Lower leg skin (tissue), 4 donors: ENCODE results near the gene ACAP1. TPM values are rescaled to one million over a fixed set of nuclear protein-coding genes. Genes with fewer than 3 reads are reported as not detected.

Experiments
- DNase-seq, 2 donors: peaks; one replicate each; pipeline ENCODE4 v3.0.0-alpha.2; 2019; ENCODE audit warnings: low spot score in 2 of 2
- H3K4me3 ChIP-seq: fragments of 200-600 bp; sonication (generic); 2 replicates; pipeline ENCODE4 v1.5.1; 2017; ENCODE audit warnings: mild to moderate bottlenecking, low read depth; ENCODE audit not compliant: poor library complexity, severe bottlenecking
- CTCF ChIP-seq, 3 donors: fragments of 450-650 bp; IDR thresholded peaks; one replicate each; pipeline ENCODE4 v1.5.1; 2016; ENCODE audit warnings: antibody characterized with exemption in 3 of 3, mild to moderate bottlenecking in 3 of 3, moderate library complexity in 2 of 3
- POLR2A ChIP-seq, 2 donors: fragments of 450-650 bp; IDR thresholded peaks; one replicate each; pipeline ENCODE4 v1.6.1; 2016 to 2017; ENCODE audit warnings: antibody characterized with exemption in 2 of 2, mild to moderate bottlenecking in 1 of 2, moderate library complexity in 1 of 2
- WGBS, 2 donors: methylation state at CpG; one replicate each; pipeline ENCODE4 v1.1.5; 2018; 5-methylcytosine and 5-hydroxymethylcytosine counted together
- intact Hi-C: fragments of 100-400 bp; cut with DNase I; formaldehyde crosslinking; loops from one replicate; pipeline ENCODE4 v1.15.0; 2023; ENCODE audit warnings: low total_unique reads
- total RNA-seq, 4 donors: library from RNA; depleted of rRNA; stranded (reverse); fragments of >200 nt; gene quantifications; one replicate each; pipeline ENCODE4 v1.1.0, GENCODE V29; 2016

ACAP1 gene
- 1 to 10 TPM; 2.9 to 5.6 (median 3.8) TPM for total RNA-seq

- DNase-seq: no peak
- intact Hi-C loops: no loop called here
- TF ChIP-seq CTCF (IDR thresholded peaks at IDR 0.05) (no peak), POLR2A (IDR thresholded peaks at IDR 0.05) (no peak)
- WGBS, 2 donors: 39 to 44% methylated on average over 16 to 17 of the region's 17 CpGs
- no peak within 1 kb of the TSS for H3K4me3 ChIP-seq
Observed at GRCh38 chr17:7336240-7337175, at the start of gene ACAP1. Gene ACAP1, plus strand, starts transcription at chr17:7336529. Its CDS starts 206 bp downstream, at chr17:7336735.

- no peak for TF ChIP-seq CTCF (IDR thresholded peaks at IDR 0.05)
- no peak for TF ChIP-seq POLR2A (IDR thresholded peaks at IDR 0.05)
- no peak for DNase-seq
- H3K4me3 ChIP-seq: no peak overlapping the region
- intact Hi-C loops: no loop called here
- 73 to 84% methylated on average over 14 to 16 of the region's 18 CpGs for WGBS, 2 donors
Observed at GRCh38 chr17:7289256-7290032, 46.9 kb upstream of the ACAP1 start.

GRCh38 chr17:7290166-7290565 lies 46.2 kb upstream of the ACAP1 start:
- TF ChIP-seq POLR2A (IDR thresholded peaks at IDR 0.05): no peak
- TF ChIP-seq CTCF (IDR thresholded peaks at IDR 0.05): no peak
- 93 to 94% methylated on average over 19 of the region's 19 CpGs for WGBS, 2 donors
- intact Hi-C loops: no loop called here
- no peak for DNase-seq
- H3K4me3 ChIP-seq: no peak overlapping the region

- no peak for DNase-seq
- H3K4me3 ChIP-seq: no peak overlapping the region
- no peak for TF ChIP-seq CTCF (IDR thresholded peaks at IDR 0.05)
- intact Hi-C loops: no loop called here
- 78 to 85% methylated on average over 11 of the region's 11 CpGs for WGBS, 2 donors
Observed at GRCh38 chr17:7290685-7291084, 45.6 kb upstream of the ACAP1 start.

GRCh38 chr17:7292194-7292593 lies 44.1 kb upstream of the ACAP1 start:
- no peak for DNase-seq
- TF ChIP-seq POLR2A (IDR thresholded peaks at IDR 0.05) (no peak), CTCF (IDR thresholded peaks at IDR 0.05) (no peak)
- WGBS, 2 donors: 38 to 76% methylated on average over 2 of the region's 2 CpGs
- intact Hi-C loops: no loop called here
- H3K4me3 ChIP-seq: no peak overlapping the region
